GM10248 (cell line): Measurements from ENCODE around the gene MRPS26.

Experiments
- CTCF ChIA-PET: fragments of 300-600 bp; sonication (Branson Sonifier 250); formaldehyde crosslinking; extraction: SDS; loops from one replicate; lab custom pipeline; 2021; ENCODE audit warnings: antibody characterized with exemption; lab: Yijun Ruan, JAX
- POLR2A ChIA-PET: fragments of 350-650 bp; sonication (Branson Sonifier 250); formaldehyde crosslinking; extraction: SDS; loops from one replicate; lab custom pipeline; 2020; ENCODE audit warnings: antibody characterized with exemption; lab: Yijun Ruan, JAX
- DNase-seq: peaks from one replicate; pipeline ENCODE4 v3.0.0; 2012; ENCODE audit errors: extremely low spot score
- TF ChIP-seq, protein P1 (sequence below): IDR thresholded peaks from 2 replicates; pipeline ENCODE4 v1.5.1; 2012; ENCODE audit warnings: mild to moderate bottlenecking, low read depth; ENCODE audit errors: extremely low read depth, missing control alignments, control extremely low read depth

The MRPS26 gene

DNA sequence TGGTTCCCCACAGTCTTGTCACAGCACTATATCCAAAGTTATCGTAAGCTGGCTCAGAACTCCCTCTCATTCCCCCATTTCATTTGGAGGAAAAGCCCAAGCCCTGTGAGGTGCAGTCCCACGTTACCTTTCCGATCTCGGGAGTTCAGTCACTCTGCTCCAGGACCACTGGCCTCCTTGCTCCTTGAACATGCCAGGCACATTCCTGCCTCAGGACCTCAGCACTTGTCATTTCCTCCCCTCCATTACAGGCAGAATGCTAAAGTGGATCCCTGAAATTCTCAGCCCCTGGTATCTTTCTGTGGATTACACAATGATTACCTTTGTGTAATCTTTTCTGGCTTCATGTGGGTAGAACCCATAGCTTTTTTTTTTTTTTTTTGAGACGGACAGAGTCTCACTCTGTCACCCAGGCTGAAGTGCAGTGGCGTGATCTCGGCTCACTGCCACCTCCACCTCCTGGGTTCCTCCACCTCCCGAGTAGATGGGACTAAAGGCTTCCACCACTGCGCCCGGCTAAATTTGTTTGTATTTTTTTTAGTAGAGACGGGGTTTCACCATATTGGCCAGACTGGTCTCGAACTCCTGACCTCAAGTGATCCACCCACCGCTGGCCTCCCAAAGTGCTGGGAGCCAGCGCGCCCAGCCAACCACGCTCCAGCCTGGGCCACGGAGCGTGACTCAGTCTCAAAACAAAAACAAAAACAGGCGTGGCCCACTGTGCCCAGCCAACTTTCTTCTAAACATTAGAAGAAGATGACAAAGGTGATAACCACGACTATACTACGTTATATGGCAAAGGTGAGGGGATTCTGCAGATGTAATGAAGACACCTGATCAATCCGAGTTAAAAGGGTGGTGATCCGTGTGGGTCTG is 21.5 kb downstream of the MRPS26 start:
- TF ChIP-seq, protein P1, sequence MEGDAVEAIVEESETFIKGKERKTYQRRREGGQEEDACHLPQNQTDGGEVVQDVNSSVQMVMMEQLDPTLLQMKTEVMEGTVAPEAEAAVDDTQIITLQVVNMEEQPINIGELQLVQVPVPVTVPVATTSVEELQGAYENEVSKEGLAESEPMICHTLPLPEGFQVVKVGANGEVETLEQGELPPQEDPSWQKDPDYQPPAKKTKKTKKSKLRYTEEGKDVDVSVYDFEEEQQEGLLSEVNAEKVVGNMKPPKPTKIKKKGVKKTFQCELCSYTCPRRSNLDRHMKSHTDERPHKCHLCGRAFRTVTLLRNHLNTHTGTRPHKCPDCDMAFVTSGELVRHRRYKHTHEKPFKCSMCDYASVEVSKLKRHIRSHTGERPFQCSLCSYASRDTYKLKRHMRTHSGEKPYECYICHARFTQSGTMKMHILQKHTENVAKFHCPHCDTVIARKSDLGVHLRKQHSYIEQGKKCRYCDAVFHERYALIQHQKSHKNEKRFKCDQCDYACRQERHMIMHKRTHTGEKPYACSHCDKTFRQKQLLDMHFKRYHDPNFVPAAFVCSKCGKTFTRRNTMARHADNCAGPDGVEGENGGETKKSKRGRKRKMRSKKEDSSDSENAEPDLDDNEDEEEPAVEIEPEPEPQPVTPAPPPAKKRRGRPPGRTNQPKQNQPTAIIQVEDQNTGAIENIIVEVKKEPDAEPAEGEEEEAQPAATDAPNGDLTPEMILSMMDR: no peak
- CTCF ChIA-PET: interaction anchor here (0.9 to 1.7 kb wide), 2 partner anchors 10 to 14 kb away, joined by 3 to 6 read pairs; no protein-coding TSS in a partner anchor
- DNase-seq: no peak
- POLR2A ChIA-PET: no interaction called here

DNA sequence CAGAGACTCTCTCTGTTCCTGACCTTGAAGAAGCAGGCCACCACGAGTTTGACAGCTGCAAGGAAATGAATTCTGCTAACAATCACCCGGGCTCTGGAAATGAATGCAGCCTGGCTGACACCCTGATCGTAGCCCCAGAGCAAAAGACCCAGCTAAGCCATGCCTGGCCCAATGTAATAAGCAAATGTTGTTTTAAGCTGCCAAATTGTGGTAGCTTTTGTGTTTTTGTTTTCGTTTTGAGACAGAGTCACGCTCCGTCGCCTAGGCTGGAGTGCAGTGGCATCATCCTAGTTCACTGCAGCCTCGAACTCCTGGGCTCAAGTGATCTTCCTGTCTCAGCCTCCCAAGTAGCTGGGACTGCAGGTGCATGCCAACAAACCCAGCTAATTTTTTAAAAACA is 22.2 kb downstream of the MRPS26 start:
- TF ChIP-seq, protein P1: no peak
- ChIA-PET POLR2A (no interaction called here), CTCF (interaction anchor here (0.7 to 1.7 kb wide), 4 partner anchors 9 to 246 kb away, joined by 3 to 6 read pairs (median 3); no protein-coding TSS in a partner anchor)
- no peak for DNase-seq

DNA sequence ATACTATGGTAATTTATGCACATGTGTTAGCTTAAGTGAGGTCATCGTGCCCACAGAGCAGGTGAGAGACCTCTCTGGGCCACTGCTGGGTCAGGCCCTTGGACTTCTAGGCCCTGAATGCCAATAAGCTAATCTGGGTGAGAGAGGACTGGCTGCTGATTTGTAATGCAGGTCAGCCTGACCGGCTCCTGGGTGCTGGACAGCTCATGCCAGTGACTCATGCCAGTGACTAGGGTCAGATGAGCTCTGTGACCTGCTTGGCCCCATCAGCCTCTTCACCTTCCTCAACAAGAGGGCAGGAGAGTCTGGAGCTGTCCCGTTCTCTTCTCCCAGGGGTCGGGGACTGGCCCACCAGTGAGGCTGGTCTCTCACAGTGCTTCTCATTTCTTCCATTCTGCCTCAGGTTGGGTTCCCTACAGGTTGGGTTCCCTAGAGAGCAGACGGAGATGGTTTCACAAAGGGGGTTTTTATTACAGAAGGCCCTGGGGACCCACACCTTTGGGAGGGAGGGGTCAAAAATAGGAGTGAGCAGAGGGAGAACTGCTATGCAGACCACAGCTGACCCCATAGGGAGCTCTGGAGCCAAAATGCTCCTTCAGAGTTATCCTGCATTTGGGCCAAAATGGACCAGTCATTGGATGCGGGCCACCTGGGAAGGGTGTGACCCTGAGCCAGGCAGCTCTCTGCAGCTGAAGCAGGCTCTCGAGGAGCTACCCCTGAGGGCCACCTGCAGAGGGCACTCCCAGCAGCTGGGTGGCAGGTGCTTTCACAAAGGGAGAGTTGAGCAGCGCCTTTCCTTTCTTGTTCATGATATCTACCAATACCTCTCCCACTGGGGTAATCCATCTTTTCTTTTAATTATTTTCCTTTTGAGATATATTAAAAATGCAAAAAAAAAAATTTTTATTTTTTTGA is 23.4 kb downstream of the MRPS26 start:
- DNase-seq: peak; percentile 16
- TF ChIP-seq, protein P1: peak; percentile 21
- ChIA-PET POLR2A (no interaction called here), CTCF (interaction anchor here (0.9 to 1.4 kb wide), 2 partner anchors 16 to 150 kb away, joined by 3 to 8 read pairs; no protein-coding TSS in a partner anchor)

GRCh38 chr20:3070725-3071124 is 24.9 kb downstream of the MRPS26 start:
- TF ChIP-seq, protein P1: no peak
- DNase-seq: no peak
- ChIA-PET CTCF (interaction anchor here (0.9 kb wide), 1 partner anchor 17 kb away, joined by 3 read pairs; no protein-coding TSS in a partner anchor), POLR2A (no interaction called here)

GRCh38 chr20:3071266-3071609 is 25.4 kb downstream of the MRPS26 start:
- no peak for DNase-seq
- CTCF ChIA-PET: interaction anchor here (0.9 kb wide), 1 partner anchor 18 kb away, joined by 3 read pairs; no protein-coding TSS in a partner anchor
- POLR2A ChIA-PET: no interaction called here
- TF ChIP-seq, protein P1: no peak
